Stimulated activated naive CD8-positive, alpha-beta T cell treated with anti-CD3 and anti-CD28 coated beads, Interleukin-15, Interleukin-2, amounts not matched to agents 100 U/mL and 50 U/mL, for 24 hours (primary cell): ENCODE measurements around the gene FADD.
"Not testable (repeated sequence)": the region's sequence is repeated elsewhere in the genome, so short reads cannot be mapped to it uniquely, and the experiment has no call there.

Experiments used
- ATAC-seq: fragments of 150-1000 bp; cut with Tn5 transposase; one replicate; pipeline ENCODE4 v1.10.0; 2021
- DNase-seq: peaks from one replicate; pipeline ENCODE4 v3.0.0; 2021

FADD gene

DNA sequence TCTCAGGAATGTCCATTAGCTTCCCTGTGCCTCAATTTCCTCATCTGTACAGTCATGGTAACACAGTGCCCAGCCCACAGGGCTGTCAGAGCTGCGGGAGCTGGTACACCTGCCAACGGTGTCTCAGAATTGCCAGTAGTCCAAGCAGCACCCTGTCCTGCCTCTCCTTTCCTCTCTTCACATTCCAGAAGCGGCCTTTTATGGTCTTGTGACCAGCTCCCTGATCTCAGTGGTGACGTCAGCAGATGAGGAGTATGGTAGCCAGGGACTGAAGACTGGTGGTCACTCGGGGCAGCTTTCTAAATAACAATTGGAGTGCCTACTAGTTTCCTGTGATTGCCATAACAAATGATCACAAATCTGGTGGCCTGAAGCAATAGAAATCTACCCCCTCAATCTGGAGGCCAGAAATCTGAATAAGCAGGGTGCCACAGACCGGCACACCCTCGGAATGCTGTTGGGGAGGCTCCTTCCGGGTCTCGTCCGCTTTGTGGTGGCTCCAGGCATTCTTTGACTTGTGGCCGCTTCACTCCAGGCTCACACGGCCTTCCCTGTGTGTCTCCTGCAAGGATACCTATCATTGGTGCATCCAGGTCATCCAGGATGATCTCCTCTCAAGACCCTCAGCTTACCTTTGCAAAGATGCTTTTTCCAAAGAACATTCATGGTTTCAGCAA, 2.1 kb downstream of the FADD start:
- ATAC-seq (no peak), DNase-seq (no peak)

DNA sequence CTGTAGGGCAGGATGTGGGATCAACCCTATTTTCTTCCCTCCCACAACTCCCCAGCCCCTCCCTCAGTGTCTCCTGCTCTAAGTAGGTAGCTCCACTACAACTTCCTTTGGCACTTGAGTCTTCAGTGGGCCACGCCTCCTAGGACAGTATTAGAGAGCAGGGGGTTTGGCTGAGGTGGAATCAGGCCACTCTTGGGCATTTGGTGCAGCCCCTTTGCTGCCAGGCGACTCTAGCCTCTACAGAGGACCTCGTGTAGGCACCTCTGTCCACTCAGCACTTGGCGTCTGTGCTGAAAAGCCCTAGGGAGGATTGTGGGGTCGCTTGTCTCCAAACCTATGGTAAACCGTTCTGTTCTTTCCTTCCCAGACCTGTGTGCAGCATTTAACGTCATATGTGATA, 2.7 kb downstream of the FADD start:
- no peak for DNase-seq
- no peak for ATAC-seq

DNA sequence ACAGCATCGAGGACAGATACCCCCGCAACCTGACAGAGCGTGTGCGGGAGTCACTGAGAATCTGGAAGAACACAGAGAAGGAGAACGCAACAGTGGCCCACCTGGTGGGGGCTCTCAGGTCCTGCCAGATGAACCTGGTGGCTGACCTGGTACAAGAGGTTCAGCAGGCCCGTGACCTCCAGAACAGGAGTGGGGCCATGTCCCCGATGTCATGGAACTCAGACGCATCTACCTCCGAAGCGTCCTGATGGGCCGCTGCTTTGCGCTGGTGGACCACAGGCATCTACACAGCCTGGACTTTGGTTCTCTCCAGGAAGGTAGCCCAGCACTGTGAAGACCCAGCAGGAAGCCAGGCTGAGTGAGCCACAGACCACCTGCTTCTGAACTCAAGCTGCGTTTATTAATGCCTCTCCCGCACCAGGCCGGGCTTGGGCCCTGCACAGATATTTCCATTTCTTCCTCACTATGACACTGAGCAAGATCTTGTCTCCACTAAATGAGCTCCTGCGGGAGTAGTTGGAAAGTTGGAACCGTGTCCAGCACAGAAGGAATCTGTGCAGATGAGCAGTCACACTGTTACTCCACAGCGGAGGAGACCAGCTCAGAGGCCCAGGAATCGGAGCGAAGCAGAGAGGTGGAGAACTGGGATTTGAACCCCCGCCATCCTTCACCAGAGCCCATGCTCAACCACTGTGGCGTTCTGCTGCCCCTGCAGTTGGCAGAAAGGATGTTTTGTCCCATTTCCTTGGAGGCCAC, 3.3 kb downstream of the FADD start:
- no peak for ATAC-seq

DNA sequence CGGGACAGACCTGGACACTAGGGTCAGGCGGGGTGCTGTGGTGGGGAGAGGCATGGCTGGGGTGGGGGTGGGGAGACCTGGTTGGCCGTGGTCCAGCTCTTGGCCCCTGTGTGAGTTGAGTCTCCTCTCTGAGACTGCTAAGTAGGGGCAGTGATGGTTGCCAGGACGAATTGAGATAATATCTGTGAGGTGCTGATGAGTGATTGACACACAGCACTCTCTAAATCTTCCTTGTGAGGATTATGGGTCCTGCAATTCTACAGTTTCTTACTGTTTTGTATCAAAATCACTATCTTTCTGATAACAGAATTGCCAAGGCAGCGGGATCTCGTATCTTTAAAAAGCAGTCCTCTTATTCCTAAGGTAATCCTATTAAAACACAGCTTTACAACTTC, 3.9 kb downstream of the FADD start:
- ATAC-seq (no peak), DNase-seq (no peak)

More for the DNA sequence above, 3.3 kb downstream of the FADD start:
- no peak for DNase-seq

DNA sequence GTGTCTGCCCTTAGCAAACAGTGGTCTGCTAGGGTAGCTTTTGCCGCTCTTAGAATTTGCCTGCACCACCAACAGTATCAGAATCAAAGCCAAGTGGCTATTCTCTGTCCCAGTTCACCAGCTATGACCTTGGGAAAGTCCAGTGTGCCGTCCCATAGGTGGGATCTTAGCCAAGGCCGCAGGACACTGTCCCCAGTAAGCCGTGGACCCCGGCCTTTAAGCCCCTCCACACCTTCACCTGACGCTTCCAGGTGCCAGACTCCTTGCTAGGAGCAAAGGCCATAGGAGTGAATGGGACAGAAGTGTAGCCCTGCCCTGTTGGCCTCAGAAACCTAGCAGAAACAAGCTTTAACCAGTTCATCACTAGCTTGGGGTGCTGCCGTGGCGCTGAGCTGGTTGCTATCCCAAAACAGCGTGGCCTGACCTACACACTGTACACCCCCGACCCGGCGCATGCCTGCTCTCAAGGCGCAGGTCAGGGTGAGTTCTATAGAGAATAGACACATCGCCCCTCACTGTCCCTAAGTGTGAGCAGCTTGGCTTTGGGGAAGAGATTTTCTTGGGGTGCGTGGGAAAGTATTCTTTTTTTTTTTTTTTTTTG, 4.5 kb downstream of the FADD start:
- DNase-seq, result no peak
- ATAC-seq, result no peak

DNA sequence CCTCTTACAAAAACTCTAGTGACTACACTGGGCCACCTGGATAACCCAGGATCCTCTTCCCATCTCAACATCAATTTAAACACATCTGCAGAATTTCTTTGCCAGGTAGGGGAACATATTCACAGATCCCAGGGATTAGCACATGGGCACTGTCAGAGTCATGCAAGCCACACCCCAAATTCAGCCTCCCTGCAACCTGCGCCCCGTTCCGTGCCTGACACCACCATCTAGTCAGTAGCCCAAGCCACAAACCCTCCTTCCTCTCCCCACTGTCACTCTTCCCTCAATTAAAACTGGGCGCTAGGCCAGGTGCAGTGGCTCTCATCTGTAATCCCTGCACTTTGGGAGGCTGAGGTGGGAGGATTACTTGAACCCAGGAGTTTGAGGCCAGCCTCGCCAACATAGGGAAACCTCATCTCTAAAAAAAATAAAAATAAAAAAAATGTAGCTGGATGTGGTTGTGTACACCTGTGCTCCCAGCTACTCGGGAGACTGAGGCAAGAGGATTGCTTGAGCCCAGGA, 6.4 kb downstream of the FADD start:
- DNase-seq (no peak), ATAC-seq (no peak)

DNA sequence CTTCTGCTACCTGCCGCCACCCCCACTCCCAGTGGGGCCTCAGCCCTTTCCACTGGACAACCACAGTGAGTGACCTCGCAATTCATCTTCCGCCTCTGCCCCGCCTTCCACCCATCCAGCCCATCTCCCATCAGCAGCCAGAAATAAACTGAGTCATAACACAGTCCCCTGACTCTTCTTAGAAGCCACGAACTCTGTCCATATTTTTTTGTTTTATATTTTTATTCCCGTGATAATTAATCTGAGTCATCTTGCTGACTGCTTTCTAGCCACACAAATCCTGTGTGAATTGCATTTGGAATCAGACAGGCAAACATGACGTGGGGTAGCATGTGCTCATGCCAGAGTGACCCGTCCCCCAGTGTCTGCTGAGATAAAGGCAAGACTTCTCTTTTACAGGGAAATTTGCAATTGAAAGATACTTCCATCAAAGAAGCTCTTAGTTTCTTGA, 7.0 kb downstream of the FADD start:
- ATAC-seq, result no peak
- DNase-seq, result no peak

DNA sequence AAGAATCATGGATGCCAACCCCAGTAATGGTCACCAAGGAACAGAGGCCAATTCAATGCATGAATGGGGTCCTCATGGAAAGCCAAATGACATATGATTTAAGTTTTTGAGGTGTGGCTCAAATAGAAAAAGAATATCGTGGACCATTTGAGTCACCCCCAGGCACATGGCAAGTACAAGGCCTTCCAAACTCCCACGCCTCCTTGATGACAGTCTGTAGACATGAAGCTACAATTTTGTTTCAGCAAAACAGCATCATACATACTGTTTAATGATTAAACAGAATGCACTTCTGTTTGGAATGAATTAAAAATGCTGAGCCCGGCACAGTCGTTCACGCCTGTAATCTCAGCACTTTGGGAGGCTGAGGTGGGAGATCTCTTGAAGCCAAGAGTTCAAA, 7.4 kb downstream of the FADD start:
- peak; percentile 66 for ATAC-seq
- DNase-seq, result no peak

DNA sequence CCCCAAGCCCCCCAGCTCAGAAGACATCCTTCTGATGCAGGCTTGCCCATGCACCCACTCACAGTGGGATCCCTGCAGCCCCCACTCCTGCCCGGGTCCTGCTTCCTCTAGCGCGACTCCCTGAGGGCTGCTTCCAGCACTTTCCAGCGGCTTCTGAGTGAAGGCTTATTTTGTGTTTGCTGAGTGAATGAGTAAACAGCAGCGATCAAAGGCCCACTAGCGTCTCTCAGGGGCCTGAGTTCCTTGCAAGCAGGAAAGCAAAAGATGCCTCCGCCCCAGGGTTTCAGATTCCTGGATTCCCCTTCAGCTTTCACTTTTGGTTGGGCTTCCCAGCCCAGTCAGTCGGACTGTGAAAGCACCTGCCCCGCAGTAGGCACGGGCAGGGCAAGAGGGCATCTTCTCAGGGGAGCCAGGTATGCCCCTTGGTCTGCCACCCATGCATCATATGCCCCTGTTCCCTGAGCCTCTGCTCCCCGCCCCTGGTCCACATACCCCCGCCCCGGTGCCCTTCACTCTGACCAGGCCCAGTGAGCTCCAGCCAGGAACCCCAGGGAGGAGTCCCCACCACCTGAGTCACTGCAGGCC, 9.2 kb downstream of the FADD start:
- DNase-seq, result no peak
- ATAC-seq, result peak; percentile 22

DNA sequence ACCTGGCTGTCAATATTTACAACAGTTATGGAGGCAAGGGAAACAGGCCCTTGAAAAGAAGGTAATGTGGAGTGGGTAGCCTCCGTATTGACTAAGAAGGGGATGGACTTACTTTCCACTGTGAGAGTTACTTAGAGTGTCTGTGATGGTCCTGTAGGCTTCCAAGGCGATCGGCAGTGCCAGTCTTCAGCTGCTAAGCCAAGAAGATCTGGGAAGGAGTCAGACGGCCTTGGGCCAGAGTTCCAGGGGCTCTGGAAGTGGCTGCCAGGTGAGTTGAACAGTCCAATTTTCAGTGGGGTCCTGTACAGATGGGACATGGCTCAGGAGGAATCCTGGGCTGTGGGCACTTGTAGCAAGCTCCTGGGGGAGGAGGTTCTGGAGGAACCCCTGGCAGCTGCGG, 14.3 kb downstream of the FADD start:
- DNase-seq, ATAC-seq: not testable (repeated sequence)

DNA sequence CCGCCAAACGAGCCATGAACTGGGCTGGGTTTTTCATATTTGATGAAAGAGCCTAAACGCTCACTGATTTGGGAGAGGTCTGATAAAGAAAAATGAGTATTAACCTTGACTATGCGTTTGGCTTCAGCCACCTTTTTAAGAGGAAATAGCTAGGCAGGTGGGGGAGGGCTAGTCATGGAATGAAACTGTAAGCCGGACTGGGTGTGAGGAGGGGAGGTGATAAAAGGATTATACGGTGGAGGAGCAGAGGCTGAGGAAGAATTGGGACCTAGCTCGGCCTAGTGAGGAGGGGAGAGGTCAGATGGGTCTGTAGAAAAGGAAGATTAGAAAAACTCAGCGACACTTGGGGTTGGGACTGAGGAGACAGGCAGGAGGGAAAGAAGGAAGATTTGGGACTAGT, 15.0 kb downstream of the FADD start:
- ATAC-seq, DNase-seq: not testable (repeated sequence)

DNA sequence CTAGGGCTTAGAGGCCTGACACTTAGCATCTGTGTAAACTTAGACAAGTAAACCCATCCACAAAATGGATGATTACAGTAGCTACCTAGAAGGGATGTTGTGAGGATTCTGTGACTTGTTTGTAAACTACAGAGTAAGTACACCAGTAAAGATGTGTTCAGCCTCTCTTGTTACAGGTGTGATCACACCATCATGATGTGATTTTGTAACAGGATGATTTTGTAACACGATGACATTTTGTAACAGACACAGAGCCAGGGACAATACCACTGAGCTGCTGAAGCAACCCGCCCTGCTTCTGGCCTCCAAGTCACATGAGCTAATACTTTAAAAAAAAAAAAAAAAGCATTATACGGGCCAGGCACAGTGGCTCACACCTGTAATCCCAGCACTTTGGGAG, 17.0 kb downstream of the FADD start:
- ATAC-seq (no peak), DNase-seq (no peak)

DNA sequence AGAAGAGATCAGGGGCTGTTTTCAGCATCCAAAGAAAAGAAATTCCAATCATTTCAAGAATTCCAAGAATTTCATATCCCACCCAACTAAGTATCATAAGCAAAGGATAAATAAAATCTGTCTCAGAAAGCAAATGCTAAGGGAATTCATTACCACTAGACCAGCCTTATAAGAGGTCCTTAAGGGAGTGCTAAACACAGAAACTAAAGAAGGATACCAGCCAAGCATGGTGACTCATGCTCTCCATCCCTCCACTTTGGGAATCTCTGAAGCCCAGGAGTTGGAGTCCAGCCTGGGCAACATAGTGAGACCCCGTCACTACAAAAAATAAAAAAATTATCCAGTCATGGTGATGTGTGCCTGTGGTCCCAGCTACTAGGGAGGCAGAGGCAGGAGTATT, 17.8 kb downstream of the FADD start:
- DNase-seq (no peak), ATAC-seq (no peak)

DNA sequence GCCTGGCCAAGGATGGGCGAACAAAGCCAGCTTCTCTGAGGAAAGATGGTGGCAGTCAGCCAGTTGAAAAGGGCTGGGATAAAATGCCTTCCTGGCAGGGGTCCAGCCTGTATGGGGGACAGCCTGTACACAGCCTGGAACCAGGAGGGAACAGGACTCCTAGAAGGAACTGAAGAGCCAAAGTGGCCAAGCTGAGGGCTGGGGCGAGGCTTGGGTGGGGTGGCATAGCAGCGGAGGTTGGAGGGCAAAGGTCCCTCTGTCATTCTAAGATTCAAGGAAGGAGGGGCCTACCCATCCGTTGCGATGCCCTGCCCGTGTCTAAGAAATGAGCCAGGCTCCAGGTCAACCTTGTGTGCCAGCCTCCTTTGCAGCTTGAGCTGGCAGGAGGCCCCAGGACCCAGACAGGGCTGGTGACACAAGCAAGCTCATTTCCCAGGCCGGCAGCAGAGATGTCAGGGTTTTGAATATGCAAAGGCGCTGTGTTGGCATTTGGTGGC, 22.6 kb downstream of the FADD start:
- ATAC-seq (no peak), DNase-seq (no peak)

DNA sequence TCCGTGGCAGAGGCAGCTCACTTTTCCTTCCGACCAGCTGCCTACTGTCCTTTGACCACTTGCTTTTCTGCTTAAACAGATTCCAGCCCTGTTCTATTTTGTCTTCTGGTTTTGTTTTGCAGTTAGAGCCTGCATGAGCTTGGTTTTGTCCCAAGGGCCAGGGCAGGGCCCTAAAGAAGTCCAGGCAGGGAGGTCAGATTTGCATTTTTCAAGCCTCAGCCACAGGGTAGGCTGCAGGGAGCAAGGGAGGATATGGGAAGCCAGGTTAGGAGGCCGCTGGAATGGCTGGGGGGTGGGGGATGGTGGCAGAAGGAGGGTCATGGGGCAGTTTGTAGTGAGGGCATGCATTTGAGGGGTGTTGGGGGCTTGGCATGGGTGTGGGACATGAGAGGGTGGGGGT, 23.1 kb downstream of the FADD start:
- ATAC-seq, result no peak

DNA sequence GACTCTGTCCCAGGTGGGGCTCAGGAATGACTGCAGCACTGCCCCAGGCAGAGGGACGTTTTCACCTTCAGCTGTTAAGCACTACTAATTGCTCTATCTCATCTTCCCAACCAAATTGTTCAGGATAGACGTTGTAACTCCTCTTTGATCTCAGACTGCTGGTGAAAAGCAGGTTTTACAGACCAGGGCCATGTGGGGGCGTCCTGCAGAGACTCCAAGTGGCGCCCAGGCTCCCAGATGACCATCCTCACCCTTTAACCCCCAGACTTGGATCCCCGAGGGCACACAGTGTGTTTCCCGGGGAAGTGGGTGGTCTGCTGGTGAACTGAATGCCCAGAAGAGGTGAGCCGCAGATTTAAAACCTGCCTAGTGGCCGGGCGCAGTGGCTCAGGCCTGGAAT, 23.9 kb downstream of the FADD start:
- no peak for ATAC-seq
- no peak for DNase-seq

More for the DNA sequence above, 23.1 kb downstream of the FADD start:
- no peak for DNase-seq

DNA sequence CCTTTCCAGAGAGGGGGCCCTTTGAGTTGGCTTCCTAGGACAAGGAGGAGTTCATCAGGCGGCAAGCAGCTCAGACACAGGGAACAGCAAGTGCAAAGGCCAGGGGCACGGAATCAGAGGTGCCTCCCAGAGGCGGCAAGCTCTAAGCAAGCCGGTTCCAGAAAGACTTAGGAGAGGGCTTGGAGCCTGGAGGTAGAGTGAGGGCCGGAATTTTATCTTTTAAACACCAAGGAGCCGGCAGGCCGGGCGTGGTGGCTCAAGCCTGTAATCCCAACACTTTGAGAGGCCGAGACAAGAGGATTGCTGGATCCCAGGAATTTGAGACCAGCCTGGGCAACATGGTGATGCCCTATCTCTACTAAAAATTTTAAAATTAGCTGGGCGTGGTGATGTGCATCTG, 26.6 kb downstream of the FADD start:
- ATAC-seq (no peak), DNase-seq (no peak)

DNA sequence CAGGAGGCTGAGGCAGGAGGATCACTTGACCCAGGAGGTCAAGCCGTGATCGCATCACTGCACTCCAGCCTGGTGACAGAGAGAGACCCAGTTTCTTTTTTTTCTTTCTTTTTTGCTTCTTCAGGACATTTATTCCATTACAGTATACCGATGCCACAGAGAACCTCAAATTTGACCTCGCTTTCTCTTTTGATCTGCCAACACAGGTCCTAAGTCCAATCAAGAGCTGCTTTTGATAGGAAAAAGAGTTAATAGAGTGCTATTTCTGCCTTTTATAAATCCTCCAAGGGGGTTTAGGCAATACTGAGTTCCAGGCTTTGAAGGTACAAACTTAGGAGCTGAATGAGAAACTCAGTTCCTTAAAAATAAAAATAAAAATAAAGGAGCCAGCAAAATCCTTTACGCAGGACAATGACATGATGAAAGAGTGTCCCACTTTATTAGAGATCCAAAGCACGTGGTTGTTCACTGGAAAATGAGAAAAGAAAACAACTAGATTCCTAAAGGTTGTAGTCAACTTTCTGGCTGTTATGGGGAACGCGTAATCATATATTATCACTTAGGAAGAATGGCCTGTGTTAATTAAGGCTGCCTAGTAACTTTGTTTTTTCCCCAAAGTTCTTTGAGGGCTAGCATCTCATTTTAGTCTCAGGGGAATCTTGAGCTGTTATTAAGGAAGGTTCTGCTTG, 27.2 kb downstream of the FADD start:
- DNase-seq (no peak), ATAC-seq (no peak)

DNA sequence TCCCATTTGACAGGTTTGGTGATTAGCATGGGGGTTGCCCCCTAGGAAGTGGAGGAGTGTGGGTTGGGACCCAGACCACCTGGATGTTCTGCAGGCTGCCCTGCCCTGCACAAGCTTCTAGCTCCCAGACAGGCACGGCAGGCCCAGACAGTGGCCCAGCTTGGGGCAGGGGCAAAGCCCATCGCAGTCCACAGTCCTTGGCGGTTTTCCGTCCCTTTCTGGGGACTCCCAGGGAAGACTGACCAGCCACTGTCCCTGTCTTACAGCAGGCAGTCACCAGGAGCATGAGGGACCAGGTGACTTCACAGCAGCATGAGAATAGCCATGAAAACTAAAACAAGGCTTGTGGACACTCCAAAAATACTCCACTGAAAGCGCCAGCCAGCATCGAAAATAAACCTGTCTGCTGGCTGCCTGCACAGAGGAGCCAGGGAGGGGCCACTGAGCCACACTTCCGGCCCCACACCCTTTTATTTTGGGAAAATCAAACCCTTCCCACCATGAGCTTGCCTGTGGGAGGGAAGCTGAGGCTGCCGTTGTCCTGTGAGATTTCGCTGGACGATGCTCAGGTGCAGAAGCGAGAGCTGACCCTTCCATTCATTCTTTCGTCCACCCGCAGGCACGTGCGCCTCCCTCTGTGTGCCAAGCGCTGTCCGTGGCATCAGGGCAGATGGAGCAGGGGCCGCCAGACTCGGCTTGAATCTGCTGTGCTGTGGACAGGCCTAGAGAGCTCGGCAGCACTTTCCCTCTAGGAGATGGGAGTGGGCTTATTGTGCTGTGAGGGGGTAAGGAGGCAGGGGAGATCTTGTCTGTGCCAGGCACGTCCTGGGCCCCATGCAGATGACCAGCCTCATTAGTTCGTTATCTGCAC, 28.0 kb downstream of the FADD start:
- DNase-seq, result no peak
- ATAC-seq, result no peak

DNA sequence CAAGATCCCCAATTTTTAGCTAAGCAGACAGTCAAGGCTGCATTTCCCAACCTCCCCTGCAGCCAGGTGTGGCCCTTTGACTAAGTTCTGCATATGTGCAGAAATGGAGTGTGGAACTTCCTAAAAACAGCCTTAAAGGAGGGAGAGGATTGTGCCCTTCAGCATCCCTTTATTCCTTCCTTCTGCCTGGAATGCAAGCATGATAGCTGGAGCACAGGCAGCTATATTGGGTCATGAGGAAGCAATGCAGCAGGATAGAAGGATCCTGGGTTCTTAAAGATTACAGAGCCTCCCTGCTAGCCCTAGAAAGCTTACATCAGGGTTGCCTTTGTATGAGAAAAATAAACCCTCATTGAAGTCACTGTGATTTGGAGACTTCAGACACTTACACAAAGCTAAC, 29.9 kb downstream of the FADD start:
- DNase-seq (no peak), ATAC-seq (no peak)

DNA sequence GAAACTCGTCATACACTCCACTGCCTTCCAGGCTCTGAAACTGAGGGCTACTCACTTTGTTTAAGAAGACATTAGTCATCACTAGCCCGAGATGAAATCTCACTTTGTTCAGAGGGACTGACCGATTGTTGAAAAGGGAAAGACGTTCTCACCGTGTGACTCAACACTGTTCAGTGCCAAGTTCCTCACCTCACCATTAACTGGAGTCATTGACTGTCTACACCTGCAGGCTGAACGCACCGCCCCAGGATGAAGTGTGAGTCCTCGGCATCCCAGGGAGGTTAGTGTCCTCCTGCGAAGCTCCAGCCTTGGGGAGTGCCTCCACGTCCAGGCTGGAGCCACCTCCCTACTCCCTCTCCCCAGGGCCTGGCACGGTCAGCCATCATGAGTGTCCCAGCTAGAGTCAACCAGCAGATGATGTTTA, 30.4 kb downstream of the FADD start:
- DNase-seq (no peak), ATAC-seq (peak; percentile 51)
